ENCODE measurements around the gene PPP1R15A.
"Not testable (repeated sequence)": the region's sequence is repeated elsewhere in the genome, so short reads cannot be mapped to it uniquely, and the experiment has no call there.

Gene PPP1R15A

GRCh38 chr19:48918071-48918470, 45.9 kb downstream of the PPP1R15A start:
- no peak for DNase-seq

- no peak for DNase-seq
Observed at GRCh38 chr19:48918801-48919247, 46.6 kb downstream of the PPP1R15A start.

- DNase-seq, result not testable (repeated sequence)
Observed at GRCh38 chr19:48919271-48919670, 47.0 kb downstream of the PPP1R15A start.

- DNase-seq, result no peak
Observed at GRCh38 chr19:48920949-48921348, 48.7 kb downstream of the PPP1R15A start.

GRCh38 chr19:48921721-48922500, 49.7 kb downstream of the PPP1R15A start:
- no peak for DNase-seq

GRCh38 chr19:48922548-48923490, 50.6 kb downstream of the PPP1R15A start:
- no peak for DNase-seq

- no peak for DNase-seq
Observed at GRCh38 chr19:48925240-48925843, 53.1 kb downstream of the PPP1R15A start.
